HCT116 (cell line): ENCODE results near the gene LTB4R. TPM values are rescaled to one million over a fixed set of nuclear protein-coding genes. Genes with fewer than 3 reads are reported as not detected.

ENCODE experiments used
- ATAC-seq: fragments of 200-7000 bp; cut with Tn5 transposase; 2 replicates; pipeline ENCODE4 v1.9.1; 2020; ENCODE audit warnings: mild to moderate bottlenecking, moderate library complexity
- BruUV-seq: library from RNA; stranded (reverse); fragments of 400-500 nt; replicated peaks from 2 replicates; lab custom pipeline; 2021; lab: Mats Ljungman, UMichigan
- CTCF ChIA-PET: fragments of 300-600 bp; sonication (Branson Sonifier 250); formaldehyde crosslinking; loops from one replicate; lab custom pipeline; 2021; ENCODE audit warnings: antibody characterized with exemption; lab: Charles Lee
- POLR2A ChIA-PET: fragments of 300-600, 350-600 bp; sonication (Branson Sonifier 250); formaldehyde crosslinking; loops from one replicate; lab custom pipeline; 2021; ENCODE audit warnings: antibody characterized with exemption; lab: Charles Lee
- RAD21 ChIA-PET, 2 experiments: fragments of 300-600 bp; sonication (Branson Sonifier 250); formaldehyde crosslinking; loops; one replicate each; lab custom pipeline; 2023; ENCODE audit warnings: low total read pairs in 2 of 2; ENCODE audit not compliant: uncharacterized antibody in 2 of 2, unreplicated experiment in 2 of 2, low non-redundant PET in 1 of 2; lab: Charles Lee
- DNase-seq: peaks from one replicate; pipeline ENCODE4 v3.0.0-alpha.2; 2010; ENCODE audit warnings: low read depth, low spot score
- H2AFZ ChIP-seq: fragments of 200-600 bp; shearing (Covaris generic), sonication (generic); 2 replicates; pipeline ENCODE4 v1.6.1; 2017; ENCODE audit warnings: low read depth, mixed run types, mixed read lengths, antibody characterized with exemption, low read length; ENCODE audit not compliant: poor library complexity, severe bottlenecking
- H3K27ac ChIP-seq: 2 replicates; pipeline ENCODE4 v1.5.1; 2012; ENCODE audit warnings: low read depth, low read length
- H3K27me3 ChIP-seq: fragments of 200-600 bp; sonication (generic); 2 replicates; pipeline ENCODE4 v1.6.1; 2016; ENCODE audit warnings: mixed run types, low read length, mixed read lengths; ENCODE audit not compliant: insufficient read depth
- H3K36me3 ChIP-seq, 2 experiments: fragments of 200-500 bp in 1 of 2; fragments of 200-600 bp in 1 of 2; sonication (Bioruptor generic) in 1 of 2; sonication (generic) in 1 of 2; 2 replicates each; pipeline versions ENCODE4 v1.5.1 to v1.6.1; 2014 to 2016; ENCODE audit warnings: low read length in 2 of 2, inconsistent platforms in 1 of 2, mixed read lengths in 1 of 2, mixed run types in 1 of 2; ENCODE audit not compliant: insufficient read depth in 2 of 2, control insufficient read depth in 1 of 2
- H3K4me1 ChIP-seq, 2 experiments: fragments of 200-600 bp in 1 of 2; sonication (generic) in 1 of 2; 2 replicates each; pipeline versions ENCODE4 v1.5.1 to v1.6.1; 2012 to 2017; ENCODE audit warnings: low read length in 2 of 2, inconsistent platforms in 1 of 2, mild to moderate bottlenecking in 1 of 2, mixed read lengths in 1 of 2, mixed run types in 1 of 2, moderate library complexity in 1 of 2; ENCODE audit not compliant: insufficient read depth in 2 of 2, control insufficient read depth in 1 of 2
- H3K4me2 ChIP-seq: fragments of 200-600 bp; sonication (generic); 2 replicates; pipeline ENCODE4 v1.6.1; 2017; ENCODE audit warnings: mixed run types, low read length, mixed read lengths
- H3K4me3 ChIP-seq, 2 experiments: fragments of 200-600 bp in 1 of 2; sonication (generic) in 1 of 2; replicated peaks in 1 of 2; 2 replicates each; pipeline ENCODE4 v1.5.1; 2011 to 2016; ENCODE audit warnings: low read length in 2 of 2, control low read depth in 1 of 2, low read depth in 1 of 2, mild to moderate bottlenecking in 1 of 2, mixed read lengths in 1 of 2, mixed run types in 1 of 2
- H3K79me2 ChIP-seq: fragments of 200-600 bp; sonication (generic); 2 replicates; pipeline ENCODE4 v1.6.1; 2017; ENCODE audit warnings: mild to moderate bottlenecking, mixed run types, low read length, moderate library complexity, mixed read lengths; ENCODE audit not compliant: insufficient read depth
- H3K9ac ChIP-seq: fragments of 200-600 bp; sonication (generic); 2 replicates; pipeline ENCODE4 v1.6.1; 2016; ENCODE audit warnings: low read length, mixed read lengths
- H3K9me2 ChIP-seq: fragments of 200-600 bp; sonication (generic), shearing (Covaris generic); 2 replicates; pipeline ENCODE4 v1.6.1; 2017; ENCODE audit warnings: mixed run types, mild to moderate bottlenecking, moderate library complexity; ENCODE audit not compliant: insufficient read depth
- H3K9me3 ChIP-seq, 2 experiments: fragments of 200-500 bp in 1 of 2; fragments of 200-600 bp in 1 of 2; sonication (Bioruptor generic) in 1 of 2; sonication (generic) in 1 of 2; 2 replicates each; pipeline ENCODE4 v1.6.1; 2014 to 2017; ENCODE audit warnings: low read length in 2 of 2, mixed read lengths in 2 of 2, inconsistent platforms in 1 of 2, low read depth in 1 of 2, mild to moderate bottlenecking in 1 of 2, mixed run types in 1 of 2, moderate library complexity in 1 of 2; ENCODE audit not compliant: control insufficient read depth in 1 of 2, insufficient read depth in 1 of 2
- H4K20me1 ChIP-seq: fragments of 200-600 bp; sonication (generic), shearing (Covaris generic); 2 replicates; pipeline ENCODE4 v1.6.1; 2017; ENCODE audit warnings: mixed run types, mild to moderate bottlenecking, moderate library complexity; ENCODE audit not compliant: insufficient read depth
- CTCF ChIP-seq, 3 experiments: fragments of 200-600 bp in 1 of 3; sonication (generic) in 1 of 3; IDR thresholded peaks in 2 of 3; conservative IDR thresholded peaks in 1 of 3; 2 replicates each; pipeline ENCODE4 v1.5.1; 2012 to 2017; ENCODE audit warnings: low read depth in 2 of 3, low read length in 2 of 3, antibody characterized with exemption in 1 of 3, borderline replicate concordance in 1 of 3, control low read depth in 1 of 3, mild to moderate bottlenecking in 1 of 3, mixed read lengths in 1 of 3, mixed run types in 1 of 3, moderate library complexity in 1 of 3; ENCODE audit not compliant: insufficient read depth in 1 of 3
- ELF1 ChIP-seq: IDR thresholded peaks from 2 replicates; pipeline ENCODE4 v1.6.1; 2012; ENCODE audit warnings: low read depth, borderline replicate concordance
- EZH2phosphoT487 ChIP-seq: fragments of 200-600 bp; IDR thresholded peaks from 2 replicates; pipeline ENCODE4 v1.6.1; 2018; ENCODE audit warnings: antibody characterized with exemption, borderline replicate concordance
- POLR2AphosphoS5 ChIP-seq: IDR thresholded peaks from 2 replicates; pipeline ENCODE4 v1.6.1; 2011; ENCODE audit warnings: mild to moderate bottlenecking, low read depth, low read length, moderate library complexity
- REST ChIP-seq: IDR thresholded peaks from 2 replicates; pipeline ENCODE4 v1.6.1; 2012; ENCODE audit warnings: low read depth
- SIN3A ChIP-seq: IDR thresholded peaks from 2 replicates; pipeline ENCODE4 v1.6.1; 2012; ENCODE audit warnings: low read depth
- TCF7L2 ChIP-seq: IDR thresholded peaks from 2 replicates; pipeline ENCODE4 v1.7.0; 2011; ENCODE audit warnings: borderline replicate concordance, inconsistent platforms; ENCODE audit not compliant: insufficient read depth, insufficient read length; ENCODE audit errors: extremely low read depth
- YY1 ChIP-seq: IDR thresholded peaks from 2 replicates; pipeline ENCODE4 v1.6.1; 2011; ENCODE audit warnings: low read length, low read depth, moderate library complexity, mild to moderate bottlenecking; ENCODE audit not compliant: insufficient replicate concordance; ENCODE audit errors: extremely low read depth
- ZBTB33 ChIP-seq: IDR thresholded peaks from 2 replicates; pipeline ENCODE4 v1.6.1; 2011; ENCODE audit warnings: mild to moderate bottlenecking, low read length, moderate library complexity; ENCODE audit not compliant: insufficient replicate concordance; ENCODE audit errors: extremely low read depth
- ZFX ChIP-seq: fragments of 450-650 bp; IDR thresholded peaks from 2 replicates; pipeline ENCODE4 v1.6.1; 2017
- intact Hi-C: fragments of 100-400 bp; cut with micrococcal nuclease; formaldehyde crosslinking; loops from 2 replicates; pipeline ENCODE4 v1.10.0; 2022
- total RNA-seq: library from RNA; stranded (reverse); gene quantifications from one replicate; pipeline ENCODE4 v1.2.1, GENCODE V29; 2021; ENCODE audit not compliant: unreplicated experiment

LTB4R gene
- total RNA-seq, 1 experiment from 2014 or later: 14.8 TPM

GRCh38 chr14:24307156-24307574 lies 4.1 kb upstream of the LTB4R start:
- intact Hi-C loops: no loop called here
- Histone ChIP-seq H3K9ac (0 out of 2 replicates have a peak overlapping the region, but pooled peaks have one; percentile 29), H3K27ac (peak overlapping the region; percentile 20; the same call in 1 of the 2 replicates)

More at GRCh38 chr14:24307156-24307574, 4.1 kb upstream of the LTB4R start:
- peak overlapping the region; percentile 57 for H3K4me2 ChIP-seq
- peaks cover 36 to 39% of the 10 kb centered on the region in 2 experiments; a peak in 3 of 4 replicates for H3K36me3 ChIP-seq
- ChIA-PET POLR2A (interaction anchor here (0.7 to 1.9 kb wide), 3 partner anchors 64 to 124 kb away, joined by 3 to 7 read pairs (median 4); partner anchors contain the start of gene TINF2), RAD21 (no interaction called here), CTCF (interaction anchor here (1.0 to 3.3 kb wide), 11 partner anchors 9 to 135 kb away, joined by 3 to 59 read pairs (median 9); partner anchors contain the start of genes DHRS1, NOP9 and TINF2)
- no peaks in the 10 kb centered on the region for H3K9me3 ChIP-seq
- H3K4me3 ChIP-seq: no peak overlapping the region
- ATAC-seq (no peak), DNase-seq (no peak)
- BruUV-seq: TSS peak; percentile 5
- H3K79me2 ChIP-seq: no peaks in the 10 kb centered on the region; the same call in 1 of the 2 replicates
- H4K20me1 ChIP-seq: no peaks in the 10 kb centered on the region
- H3K9me2 ChIP-seq: no peaks in the 10 kb centered on the region
- H3K27me3 ChIP-seq: no peaks in the 10 kb centered on the region
- peaks cover 7 to 16% of the 10 kb centered on the region in 2 experiments for H3K4me1 ChIP-seq
- TF ChIP-seq REST (no peak), SIN3A (no peak), ZFX (no peak), EZH2phosphoT487 (no peak), CTCF (IDR thresholded peaks at IDR 0.05 in 2 of 3, conservative IDR thresholded peaks at IDR 0.05 in 1 of 3; ENCODE audit: borderline replicate concordance in 1 of 3, insufficient read depth in 1 of 3, low read depth in 2 of 3, low read length in 2 of 3) (no peak), YY1 (no peak), POLR2AphosphoS5 (no peak), ZBTB33 (no peak), TCF7L2 (no peak), ELF1 (no peak)
- H2AFZ ChIP-seq: no peak overlapping the region
